HG03457 (cell line): ENCODE results near the gene PDP2.
"Not testable (repeated sequence)": the region's sequence is repeated elsewhere in the genome, so short reads cannot be mapped to it uniquely, and the experiment has no call there.

Experiments
- ATAC-seq: cut with Tn5 transposase; IDR thresholded peaks from one replicate; pipeline ENCODE4 v1.9.1; 2021; ENCODE audit warnings: moderate number of reproducible peaks; ENCODE audit not compliant: unreplicated experiment

The PDP2 gene

GRCh38 chr16:66881964-66882508, 1.7 kb downstream of the PDP2 start:
- ATAC-seq, result no peak

- no peak for ATAC-seq
These were observed 2.4 kb downstream of the PDP2 start for GRCh38 chr16:66882702-66883101.

GRCh38 chr16:66885491-66885890, 5.2 kb downstream of the PDP2 start:
- ATAC-seq, result no peak

GRCh38 chr16:66886321-66886720, 6.0 kb downstream of the PDP2 start:
- ATAC-seq, result no peak

GRCh38 chr16:66886914-66887313, 6.6 kb downstream of the PDP2 start:
- no peak for ATAC-seq

- ATAC-seq, result no peak
These were observed 8.6 kb downstream of the PDP2 start for GRCh38 chr16:66888647-66889615.

GRCh38 chr16:66889622-66890021, 9.3 kb downstream of the PDP2 start:
- no peak for ATAC-seq

GRCh38 chr16:66890799-66891198, 10.5 kb downstream of the PDP2 start:
- ATAC-seq, result no peak

GRCh38 chr16:66891360-66891759, 11.0 kb downstream of the PDP2 start:
- no peak for ATAC-seq

- no peak for ATAC-seq
These were observed 11.5 kb downstream of the PDP2 start for GRCh38 chr16:66891797-66892196.

GRCh38 chr16:66894055-66894454, 13.7 kb downstream of the PDP2 start:
- no peak for ATAC-seq

GRCh38 chr16:66894948-66895688, 14.8 kb downstream of the PDP2 start:
- ATAC-seq, result no peak

GRCh38 chr16:66895689-66895979, 15.3 kb downstream of the PDP2 start:
- no peak for ATAC-seq

GRCh38 chr16:66895999-66896398, 15.7 kb downstream of the PDP2 start:
- ATAC-seq, result no peak

- ATAC-seq, result not testable (repeated sequence)
These were observed 16.4 kb downstream of the PDP2 start for GRCh38 chr16:66896682-66897081.

GRCh38 chr16:66898207-66898606, 17.9 kb downstream of the PDP2 start:
- ATAC-seq, result no peak

- ATAC-seq, result no peak
These were observed 18.6 kb downstream of the PDP2 start for GRCh38 chr16:66898933-66899309.

- ATAC-seq, result no peak
These were observed 19.1 kb downstream of the PDP2 start for GRCh38 chr16:66899310-66899944.

- no peak for ATAC-seq
These were observed 19.8 kb downstream of the PDP2 start for GRCh38 chr16:66899945-66900710.

GRCh38 chr16:66900721-66901441, 20.6 kb downstream of the PDP2 start:
- ATAC-seq, result no peak
